ENCODE data around the gene OR4D6. TPM values are rescaled to one million over a fixed set of nuclear protein-coding genes. Genes with fewer than 3 reads are reported as not detected.

Gene OR4D6
- total RNA-seq, 3 donors from 2014 or later: not detected

DNA sequence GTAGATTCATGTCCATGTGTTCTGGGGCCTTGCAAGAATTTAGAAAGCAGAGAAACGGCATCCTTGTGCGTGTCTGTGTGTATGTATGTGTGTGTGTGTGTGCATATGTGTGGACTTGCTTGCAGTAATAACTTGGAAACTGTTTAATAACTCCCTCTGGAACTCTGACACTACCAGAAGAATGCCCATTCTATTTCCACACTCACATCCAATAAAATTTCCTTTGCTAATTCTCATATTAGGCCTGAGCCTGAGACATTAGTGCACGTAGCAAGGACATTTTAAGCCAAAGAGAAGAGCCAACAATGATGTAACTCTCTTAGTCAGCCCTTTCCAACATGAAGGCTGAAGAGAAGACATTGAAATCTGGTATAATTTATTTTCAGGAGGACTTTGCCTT lies 3.2 kb downstream of the OR4D6 start:
- DNase-seq (no peak), ATAC-seq (no peak)
- H3K27me3 Mint-ChIP-seq (ENCODE audit: low read depth): peaks cover 23% of the 10 kb centered on the region
- no peaks in the 10 kb centered on the region for H3K4me1 Mint-ChIP-seq (ENCODE audit: low read depth)
- no peaks in the 10 kb centered on the region for H3K9me3 Mint-ChIP-seq
- H3K4me3 Mint-ChIP-seq: no peak overlapping the region
- no peaks in the 10 kb centered on the region for H3K36me3 Mint-ChIP-seq (ENCODE audit: insufficient read depth)

DNA sequence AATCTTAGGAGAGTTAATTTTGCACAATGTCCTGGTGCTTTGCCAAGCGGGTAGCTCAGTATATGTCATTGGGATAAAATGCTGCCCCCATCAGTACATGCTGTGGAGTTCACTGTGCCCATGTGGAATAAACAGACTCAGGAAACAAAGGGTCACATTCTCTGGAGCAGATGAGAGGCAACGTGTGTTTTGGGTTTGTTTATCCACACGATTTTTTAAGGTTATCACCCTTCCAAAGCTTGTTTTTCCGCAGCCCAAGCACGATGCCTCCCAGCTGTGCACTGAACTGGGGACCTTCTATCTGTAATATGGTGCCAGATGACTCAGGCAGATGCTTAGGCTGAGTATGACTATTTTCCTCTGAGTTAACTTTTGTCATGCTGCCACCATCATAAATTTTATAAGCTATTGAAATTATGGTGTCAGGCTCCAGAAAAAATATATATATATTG lies 6.5 kb downstream of the OR4D6 start:
- Mint-ChIP-seq H3K27me3 (ENCODE audit: low read depth) (peaks cover 8% of the 10 kb centered on the region), H3K4me1 (ENCODE audit: low read depth) (no peaks in the 10 kb centered on the region), H3K9me3 (no peaks in the 10 kb centered on the region), H3K4me3 (no peak overlapping the region), H3K36me3 (ENCODE audit: insufficient read depth) (no peaks in the 10 kb centered on the region)
- ATAC-seq: no peak
- no peak for DNase-seq

GRCh38 chr11:59473015-59473414 lies 16.3 kb downstream of the OR4D6 start, which contains the start of gene OR4D10:
TSS of gene OR4D10 (plus strand) at chr11:59473315. CDS start at chr11:59477430, 4,115 bp downstream.
- ATAC-seq (no peak), DNase-seq (no peak)
- Mint-ChIP-seq H3K4me1 (ENCODE audit: low read depth) (no peaks in the 10 kb centered on the region), H3K36me3 (ENCODE audit: insufficient read depth) (no peaks in the 10 kb centered on the region), H3K4me3 (no peak within 1 kb of the TSS), H3K9me3 (no peaks in the 10 kb centered on the region), H3K27me3 (ENCODE audit: low read depth) (peaks cover 16% of the 10 kb centered on the region)

DNA sequence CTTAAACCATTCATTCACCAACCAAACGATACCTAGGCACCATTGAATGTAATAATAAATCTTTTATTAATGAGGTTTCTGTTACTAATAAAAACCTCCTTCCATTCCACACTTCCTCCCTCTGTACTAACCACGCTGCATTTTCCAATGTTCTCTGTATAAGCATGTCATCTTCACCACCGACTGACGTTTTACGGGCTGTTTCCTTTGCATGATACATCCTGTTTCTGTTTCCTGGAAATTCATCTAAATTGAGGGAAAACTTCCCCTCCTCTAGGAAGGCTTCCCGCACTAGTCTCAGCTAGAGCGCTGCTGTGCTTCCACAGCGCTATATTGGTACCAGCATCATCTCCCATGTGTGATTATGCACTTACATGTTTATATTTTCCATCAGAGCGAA lies 18.4 kb downstream of the OR4D6 start:
- no peak for ATAC-seq
- Mint-ChIP-seq H3K4me1 (ENCODE audit: low read depth) (no peaks in the 10 kb centered on the region), H3K36me3 (ENCODE audit: insufficient read depth) (no peaks in the 10 kb centered on the region), H3K4me3 (no peak overlapping the region), H3K27me3 (ENCODE audit: low read depth) (peaks cover 18% of the 10 kb centered on the region), H3K9me3 (no peaks in the 10 kb centered on the region)
- DNase-seq: no peak

DNA sequence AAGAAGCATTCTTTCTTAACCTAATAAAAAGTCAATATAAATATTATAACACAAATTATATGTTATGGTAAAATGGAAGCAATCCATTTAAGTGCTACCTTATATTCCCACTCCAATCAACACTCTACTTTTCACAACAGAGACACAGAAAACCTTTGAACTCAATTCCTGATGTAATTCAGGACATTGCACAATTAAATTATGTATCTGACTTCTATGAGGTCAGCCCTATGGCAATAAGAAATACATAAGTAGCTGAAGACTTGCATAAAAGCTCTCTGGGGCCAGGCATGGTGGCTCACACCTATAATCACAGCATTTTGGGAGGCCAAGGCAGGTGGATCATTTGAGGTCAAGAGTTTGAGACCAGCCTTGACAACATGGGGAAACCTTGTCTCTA lies 23.1 kb downstream of the OR4D6 start:
- no peaks in the 10 kb centered on the region for H3K9me3 Mint-ChIP-seq
- H3K36me3 Mint-ChIP-seq (ENCODE audit: insufficient read depth): no peaks in the 10 kb centered on the region
- no peak overlapping the region for H3K4me3 Mint-ChIP-seq
- no peaks in the 10 kb centered on the region for H3K4me1 Mint-ChIP-seq (ENCODE audit: low read depth)
- no peak for ATAC-seq
- peaks cover 11% of the 10 kb centered on the region for H3K27me3 Mint-ChIP-seq (ENCODE audit: low read depth)
- no peak for DNase-seq

DNA sequence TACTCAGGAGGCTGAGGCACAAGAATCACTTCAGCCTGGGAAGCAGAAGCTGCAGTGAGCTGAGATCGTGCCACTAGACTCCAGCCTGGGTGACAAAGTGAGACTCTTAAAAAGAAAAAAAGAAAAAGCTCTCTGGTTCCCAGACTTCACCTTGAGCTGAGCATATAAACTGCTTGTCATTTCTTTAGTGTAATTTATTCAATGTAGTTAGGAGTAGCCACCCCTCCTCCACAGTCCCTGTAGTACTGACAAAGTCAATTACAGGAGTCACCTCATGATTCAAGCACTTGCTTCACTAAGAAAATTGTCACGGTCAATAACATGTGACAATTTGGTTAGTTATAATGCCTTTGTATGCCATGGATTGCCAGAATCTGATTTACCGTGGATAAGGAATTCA lies 23.6 kb downstream of the OR4D6 start:
- H3K27me3 Mint-ChIP-seq (ENCODE audit: low read depth): peaks cover 8% of the 10 kb centered on the region
- no peaks in the 10 kb centered on the region for H3K4me1 Mint-ChIP-seq (ENCODE audit: low read depth)
- ATAC-seq (no peak), DNase-seq (no peak)
- H3K9me3 Mint-ChIP-seq: no peaks in the 10 kb centered on the region
- no peak overlapping the region for H3K4me3 Mint-ChIP-seq
- H3K36me3 Mint-ChIP-seq (ENCODE audit: insufficient read depth): no peaks in the 10 kb centered on the region

- Mint-ChIP-seq H3K4me3 (no peak overlapping the region), H3K9me3 (no peaks in the 10 kb centered on the region), H3K27me3 (ENCODE audit: low read depth) (peaks cover 18% of the 10 kb centered on the region), H3K4me1 (ENCODE audit: low read depth) (no peaks in the 10 kb centered on the region), H3K36me3 (ENCODE audit: insufficient read depth) (no peaks in the 10 kb centered on the region)
- no peak for ATAC-seq
- no peak for DNase-seq
Observed at GRCh38 chr11:59501931-59502330, 45.2 kb downstream of the OR4D6 start.

DNA sequence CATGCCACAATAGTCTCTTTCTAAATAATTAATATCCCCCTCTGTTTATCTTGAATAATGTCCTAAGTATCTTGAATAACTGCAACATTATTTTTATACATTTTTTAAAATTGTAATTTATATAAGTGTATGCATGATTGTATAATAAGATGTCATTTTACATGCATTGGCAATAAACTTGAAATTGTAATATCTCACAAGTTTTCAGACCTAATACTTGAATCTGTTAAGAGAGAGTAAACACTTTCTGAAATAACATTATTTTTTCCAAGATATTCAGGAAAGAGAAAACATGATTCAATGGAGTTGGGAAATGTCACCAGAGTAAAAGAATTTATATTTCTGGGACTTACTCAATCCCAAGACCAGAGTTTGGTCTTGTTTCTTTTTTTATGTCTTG lies 46.5 kb downstream of the OR4D6 start, which contains the start of gene OR4D11:
OR4D11 (plus strand) TSS at position 301 of the 400 bp plus-strand sequence; CDS start at position 301, 0 bp downstream.
- DNase-seq (no peak), ATAC-seq (no peak)
- H3K36me3 Mint-ChIP-seq (ENCODE audit: insufficient read depth): no peaks in the 10 kb centered on the region
- H3K9me3 Mint-ChIP-seq: no peaks in the 10 kb centered on the region
- H3K4me1 Mint-ChIP-seq (ENCODE audit: low read depth): no peaks in the 10 kb centered on the region
- no peak within 1 kb of the TSS for H3K4me3 Mint-ChIP-seq
- peaks cover 17% of the 10 kb centered on the region for H3K27me3 Mint-ChIP-seq (ENCODE audit: low read depth)

Other genes with a start within 250 kb of the OR4D6 start
- under 1 TPM; 0.18 to 0.52 (median 0.18) TPM for gene MPEG1, start 244.0 kb upstream of the OR4D6 start, total RNA-seq
- gene OR5AN1, start 98.1 kb upstream of the OR4D6 start, total RNA-seq: not detected
- not detected for gene OR5A2, start 30.5 kb upstream of the OR4D6 start, total RNA-seq
- not detected for gene OR5A1, start 20.5 kb upstream of the OR4D6 start, total RNA-seq
- gene OR4D10, start 16.4 kb downstream of the OR4D6 start, total RNA-seq: not detected
- not detected for gene OR4D11, start 46.6 kb downstream of the OR4D6 start, total RNA-seq
- gene OR4D9, start 54.6 kb downstream of the OR4D6 start, total RNA-seq: not detected
- 10 to 100 TPM; 32.5 to 39.4 (median 35.4) TPM for gene OSBP, start 158.8 kb downstream of the OR4D6 start, total RNA-seq
- 10 to 100 TPM; 51.3 to 56.2 (median 52.1) TPM for gene PATL1, start 212.1 kb downstream of the OR4D6 start, total RNA-seq